ENCODE data around the gene RALGPS2.

GRCh38 chr1:178690496-178690895, 34.5 kb upstream of the RALGPS2 start:
- TF ChIP-seq FOSL2 (IDR thresholded peaks at IDR 0.05; ENCODE audit: borderline replicate concordance, low read depth) (no peak), GABPA (IDR thresholded peaks at IDR 0.05; ENCODE audit: low read depth) (no peak), CTCF (IDR thresholded peaks at IDR 0.05) (no peak), POLR2AphosphoS5 (IDR thresholded peaks at IDR 0.05; ENCODE audit: low read depth, low read length) (no peak), USF2 (IDR thresholded peaks at IDR 0.05; ENCODE audit: borderline replicate concordance, low read depth, low read length) (no peak), YY1 (IDR thresholded peaks at IDR 0.05; ENCODE audit: low read depth) (no peak), EZH2phosphoT487 (IDR thresholded peaks at IDR 0.05; ENCODE audit: borderline replicate concordance, low read depth) (no peak), EP300 (IDR thresholded peaks at IDR 0.05; ENCODE audit: borderline replicate concordance in 1 of 2, low read depth in 1 of 2, low read length in 1 of 2) (no peak)
